SU-DHL-6 (cell line): ENCODE data around the gene ZSWIM5.

Source experiments
- H2AFZ ChIP-seq: fragments of 200-600 bp; sonication (generic); 2 replicates; pipeline ENCODE4 v1.6.1; 2014; ENCODE audit warnings: low read depth, mild to moderate bottlenecking, moderate library complexity, mixed read lengths, antibody characterized with exemption, low read length; ENCODE audit not compliant: severe bottlenecking
- H3F3A ChIP-seq: fragments of 200-600 bp; shearing (Covaris generic); 2 replicates; pipeline ENCODE4 v1.6.0; 2016; ENCODE audit warnings: antibody characterized with exemption, mild to moderate bottlenecking; ENCODE audit not compliant: insufficient read depth
- H3K27ac ChIP-seq: fragments of 200-600 bp; sonication (generic); 2 replicates; pipeline ENCODE4 v1.5.1; 2016; ENCODE audit warnings: low read depth, mild to moderate bottlenecking, low read length, moderate library complexity, mixed read lengths
- H3K27me3 ChIP-seq: fragments of 200-600 bp; sonication (generic), shearing (Covaris generic); 2 replicates; pipeline ENCODE4 v1.6.0; 2014; ENCODE audit warnings: mild to moderate bottlenecking, low read length
- H3K36me3 ChIP-seq: fragments of 200-600 bp; sonication (generic); 2 replicates; pipeline ENCODE4 v1.6.1; 2014; ENCODE audit warnings: mild to moderate bottlenecking, low read length, mixed read lengths
- H3K4me2 ChIP-seq: fragments of 300-600, 200-600 bp; shearing (Covaris generic), sonication (generic); 2 replicates; pipeline ENCODE4 v1.6.0; 2014; ENCODE audit warnings: low read length, low read depth, mild to moderate bottlenecking; ENCODE audit not compliant: poor library complexity, severe bottlenecking
- H3K4me3 ChIP-seq: fragments of 200-600 bp; sonication (generic); 2 replicates; pipeline ENCODE4 v1.5.1; 2014; ENCODE audit warnings: antibody characterized with exemption, low read length, mild to moderate bottlenecking, mixed read lengths; ENCODE audit not compliant: insufficient read depth, poor library complexity, severe bottlenecking
- H3K79me2 ChIP-seq: fragments of 200-600 bp; sonication (generic); 2 replicates; pipeline ENCODE4 v1.6.1; 2014; ENCODE audit warnings: mild to moderate bottlenecking, low read length, moderate library complexity; ENCODE audit not compliant: insufficient read depth
- H3K9ac ChIP-seq: fragments of 200-600 bp; sonication (generic); 2 replicates; pipeline ENCODE4 v1.7.0; 2014; ENCODE audit warnings: mild to moderate bottlenecking, low read length
- H3K9me2 ChIP-seq: fragments of 200-600 bp; sonication (generic); replicated peaks from 2 replicates; pipeline ENCODE4 v1.6.1; 2014; ENCODE audit warnings: low read length; ENCODE audit not compliant: insufficient read depth
- H3K9me3 ChIP-seq: fragments of 200-600 bp; sonication (generic); 2 replicates; pipeline ENCODE4 v1.6.1; 2014; ENCODE audit warnings: low read length, mixed read lengths; ENCODE audit not compliant: insufficient read depth
- H4K20me1 ChIP-seq: fragments of 200-600 bp; sonication (generic); 2 replicates; pipeline ENCODE4 v1.6.1; 2014; ENCODE audit warnings: low read depth, mild to moderate bottlenecking, antibody characterized with exemption, low read length, moderate library complexity, mixed read lengths
- CTCF ChIP-seq: fragments of 200-600 bp; sonication (generic); IDR thresholded peaks from one replicate; pipeline ENCODE4 v1.5.1; 2017; ENCODE audit warnings: antibody characterized with exemption, mild to moderate bottlenecking, low read length, moderate library complexity; ENCODE audit not compliant: insufficient read depth, poor library complexity, severe bottlenecking
- EZH2phosphoT487 ChIP-seq: fragments of 200-600 bp; sonication (generic), shearing (Covaris generic); conservative IDR thresholded peaks from 2 replicates; pipeline ENCODE4 v1.6.1; 2018; ENCODE audit warnings: mild to moderate bottlenecking, antibody characterized with exemption, low read length, moderate library complexity, mixed read lengths

Gene ZSWIM5

DNA sequence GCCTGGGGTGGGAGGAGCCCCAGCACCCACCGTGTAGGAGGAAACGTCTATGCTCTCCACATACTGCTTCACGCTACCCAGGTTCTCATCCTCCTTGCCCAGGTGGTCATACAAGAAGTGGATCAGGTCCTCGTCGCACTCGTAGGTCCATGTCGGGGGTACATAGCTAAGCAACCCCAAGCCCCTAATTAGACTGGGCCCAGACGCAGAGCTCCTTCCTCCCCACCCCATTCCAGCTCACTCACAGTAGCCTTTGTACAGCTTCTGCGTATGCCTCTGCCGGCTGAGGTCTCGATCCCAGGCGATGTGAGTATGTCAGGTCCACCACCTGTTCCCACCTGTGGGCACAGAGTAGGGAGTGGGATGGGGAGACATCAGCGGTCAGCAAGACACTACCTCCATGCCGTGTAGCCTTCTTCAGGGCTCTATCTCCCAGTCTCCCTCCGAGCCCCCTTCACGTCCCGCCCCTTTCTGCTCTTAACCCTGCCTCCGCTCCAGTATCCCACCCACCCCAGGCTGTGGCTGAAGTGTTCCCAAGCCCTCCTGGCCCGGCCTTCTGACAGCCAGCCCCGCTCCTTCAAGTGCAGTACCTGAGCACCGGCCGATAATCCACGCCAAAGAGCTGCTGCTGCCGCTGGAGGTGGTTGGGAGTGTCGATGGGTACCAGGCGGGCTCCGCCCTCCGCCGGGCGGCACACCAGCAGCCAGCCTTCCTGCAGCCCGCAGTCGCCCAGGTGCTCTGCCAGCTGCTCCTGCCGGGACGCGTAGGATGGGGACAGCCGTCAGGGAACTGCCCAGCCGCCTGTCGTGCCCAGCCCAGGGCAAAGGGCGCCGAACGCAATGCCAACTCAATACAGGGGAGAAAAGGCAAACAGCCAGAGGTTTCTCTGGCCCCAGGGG is 196.2 kb downstream of the ZSWIM5 start:
- TF ChIP-seq EZH2phosphoT487 (no peak), CTCF (no peak)
- H3F3A ChIP-seq: no peaks in the 10 kb centered on the region
- H3K27me3 ChIP-seq: no peaks in the 10 kb centered on the region
- H3K4me3 ChIP-seq: peak overlapping the region; percentile 75
- no peak overlapping the region for H3K27ac ChIP-seq
- no peaks in the 10 kb centered on the region for H3K9me2 ChIP-seq
- no peaks in the 10 kb centered on the region for H4K20me1 ChIP-seq
- peak overlapping the region; percentile 95 for H2AFZ ChIP-seq
- peak overlapping the region; percentile 93 for H3K4me2 ChIP-seq
- no peaks in the 10 kb centered on the region for H3K9me3 ChIP-seq
- H3K36me3 ChIP-seq: no peaks in the 10 kb centered on the region
- peak overlapping the region; percentile 70 for H3K9ac ChIP-seq
- H3K79me2 ChIP-seq: no peaks in the 10 kb centered on the region

- Histone ChIP-seq H3K27me3 (no peaks in the 10 kb centered on the region), H3F3A (no peaks in the 10 kb centered on the region), H4K20me1 (no peaks in the 10 kb centered on the region), H3K79me2 (no peaks in the 10 kb centered on the region), H3K27ac (no peak overlapping the region), H2AFZ (no peak overlapping the region), H3K4me2 (no peak overlapping the region), H3K36me3 (no peaks in the 10 kb centered on the region), H3K4me3 (no peak overlapping the region), H3K9me3 (no peaks in the 10 kb centered on the region), H3K9ac (no peak overlapping the region), H3K9me2 (no peaks in the 10 kb centered on the region)
- no peak for TF ChIP-seq EZH2phosphoT487
- TF ChIP-seq CTCF: no peak
Observed at GRCh38 chr1:45009296-45009865, 197.0 kb downstream of the ZSWIM5 start.

DNA sequence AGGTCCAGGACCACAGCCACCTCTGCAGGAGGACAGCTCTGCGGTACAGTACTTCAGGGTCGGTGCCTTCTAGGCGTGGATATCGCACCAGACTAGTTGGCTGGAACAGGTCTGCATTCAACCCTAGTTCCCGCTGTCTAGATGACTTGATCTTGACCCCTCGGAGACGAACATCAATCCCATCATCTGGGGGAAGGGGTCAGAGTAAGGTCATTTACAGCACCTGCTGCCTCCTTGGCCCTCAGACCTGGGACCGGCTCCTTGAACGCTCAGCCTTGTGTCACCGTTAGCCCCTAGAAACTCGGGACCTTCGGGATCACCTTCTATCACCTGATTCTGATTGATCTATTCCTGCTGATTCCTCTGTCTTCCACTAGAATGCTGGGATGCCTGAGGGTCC is 197.9 kb downstream of the ZSWIM5 start:
- Histone ChIP-seq H3K9me3 (no peaks in the 10 kb centered on the region), H4K20me1 (no peaks in the 10 kb centered on the region), H2AFZ (no peak overlapping the region), H3K36me3 (no peaks in the 10 kb centered on the region), H3K27ac (no peak overlapping the region), H3K9me2 (no peaks in the 10 kb centered on the region), H3F3A (no peaks in the 10 kb centered on the region), H3K9ac (no peak overlapping the region), H3K27me3 (no peaks in the 10 kb centered on the region), H3K4me3 (no peak overlapping the region), H3K79me2 (no peaks in the 10 kb centered on the region), H3K4me2 (no peak overlapping the region)
- TF ChIP-seq EZH2phosphoT487 (no peak), CTCF (no peak)
